Activated CD4-positive, alpha-beta T cell treated with anti-CD3 and anti-CD28 coated beads, Interleukin-2, amount 10 ng/mL, durations not matched to agents 7 days and 5 days (primary cell): ENCODE results near the gene GRIK5. TPM values are rescaled to one million over a fixed set of nuclear protein-coding genes. Genes with fewer than 3 reads are reported as not detected.

Source experiments
- CTCF ChIA-PET: fragments of 350-600 bp; sonication (Branson Sonifier 250); formaldehyde crosslinking; loops from one replicate; lab custom pipeline; 2021; ENCODE audit warnings: antibody characterized with exemption; lab: Charles Lee
- POLR2A ChIA-PET: fragments of 350-600 bp; sonication (Branson Sonifier 250); formaldehyde crosslinking; loops from one replicate; lab custom pipeline; 2021; ENCODE audit warnings: antibody characterized with exemption; lab: Charles Lee
- DNase-seq: peaks from one replicate; pipeline ENCODE4 v3.0.0-alpha.2; 2020
- H3K27ac Mint-ChIP-seq: one replicate; pipeline ENCODE4 v1.8.0; 2021; ENCODE audit warnings: mild to moderate bottlenecking, moderate library complexity, mixed read lengths
- H3K27me3 Mint-ChIP-seq: one replicate; pipeline ENCODE4 v1.8.0; 2021; ENCODE audit warnings: mixed read lengths
- H3K36me3 Mint-ChIP-seq: one replicate; pipeline ENCODE4 v1.8.0; 2021; ENCODE audit warnings: low read depth, mixed read lengths
- H3K4me1 Mint-ChIP-seq: one replicate; pipeline ENCODE4 v1.8.0; 2021; ENCODE audit warnings: mixed read lengths
- H3K4me3 Mint-ChIP-seq: one replicate; pipeline ENCODE4 v1.8.0; 2021; ENCODE audit warnings: mild to moderate bottlenecking, moderate library complexity, mixed read lengths
- H3K9me3 Mint-ChIP-seq: one replicate; pipeline ENCODE4 v1.8.0; 2021; ENCODE audit warnings: mixed read lengths
- total RNA-seq, 2 experiments: library from RNA; stranded (reverse); gene quantifications; one replicate each; pipeline ENCODE4 v1.2.3, GENCODE V29; 2021

GRIK5 gene
- total RNA-seq, 2 experiments from 2014 or later = 0.65 to 0.79 TPM

DNA sequence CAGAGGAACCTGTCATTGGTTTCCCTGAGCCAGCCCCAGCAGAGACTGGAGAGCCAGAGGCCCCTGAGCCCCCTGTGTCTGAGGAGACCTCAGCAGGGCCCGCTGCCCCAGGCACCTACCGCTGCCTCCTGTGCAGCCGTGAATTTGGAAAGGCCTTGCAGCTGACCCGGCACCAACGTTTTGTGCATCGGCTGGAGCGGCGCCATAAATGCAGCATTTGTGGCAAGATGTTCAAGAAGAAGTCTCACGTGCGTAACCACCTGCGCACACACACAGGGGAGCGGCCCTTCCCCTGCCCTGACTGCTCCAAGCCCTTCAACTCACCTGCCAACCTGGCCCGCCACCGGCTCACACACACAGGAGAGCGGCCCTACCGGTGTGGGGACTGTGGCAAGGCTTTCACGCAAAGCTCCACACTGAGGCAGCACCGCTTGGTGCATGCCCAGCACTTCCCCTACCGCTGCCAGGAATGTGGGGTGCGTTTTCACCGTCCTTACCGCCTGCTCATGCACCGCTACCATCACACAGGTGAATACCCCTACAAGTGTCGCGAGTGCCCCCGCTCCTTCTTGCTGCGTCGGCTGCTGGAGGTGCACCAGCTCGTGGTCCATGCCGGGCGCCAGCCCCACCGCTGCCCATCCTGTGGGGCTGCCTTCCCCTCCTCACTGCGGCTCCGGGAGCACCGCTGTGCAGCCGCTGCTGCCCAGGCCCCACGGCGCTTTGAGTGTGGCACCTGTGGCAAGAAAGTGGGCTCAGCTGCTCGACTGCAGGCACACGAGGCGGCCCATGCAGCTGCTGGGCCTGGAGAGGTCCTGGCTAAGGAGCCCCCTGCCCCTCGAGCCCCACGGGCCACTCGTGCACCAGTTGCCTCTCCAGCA is 10.1 kb upstream of the GRIK5 start:
- Mint-ChIP-seq H3K27me3 (no peaks in the 10 kb centered on the region), H3K4me3 (no peak overlapping the region), H3K36me3 (peaks cover 23% of the 10 kb centered on the region), H3K4me1 (peaks cover 37% of the 10 kb centered on the region), H3K27ac (no peak overlapping the region), H3K9me3 (no peaks in the 10 kb centered on the region)
- CTCF ChIA-PET = interaction anchor here (0.6 kb wide), 1 partner anchor 107 kb away, joined by 3 read pairs; no protein-coding TSS in a partner anchor
- POLR2A ChIA-PET = no interaction called here
- DNase-seq = no peak

GRCh38 chr19:42079276-42079669 is 9.3 kb upstream of the GRIK5 start:
- H3K36me3 Mint-ChIP-seq = peaks cover 23% of the 10 kb centered on the region
- DNase-seq = no peak
- H3K4me1 Mint-ChIP-seq = peaks cover 44% of the 10 kb centered on the region
- ChIA-PET POLR2A (no interaction called here), CTCF (interaction anchor here (0.6 kb wide), 1 partner anchor 108 kb away, joined by 3 read pairs; no protein-coding TSS in a partner anchor)
- no peak overlapping the region for H3K4me3 Mint-ChIP-seq
- H3K27ac Mint-ChIP-seq = no peak overlapping the region
- no peaks in the 10 kb centered on the region for H3K27me3 Mint-ChIP-seq
- no peaks in the 10 kb centered on the region for H3K9me3 Mint-ChIP-seq

DNA sequence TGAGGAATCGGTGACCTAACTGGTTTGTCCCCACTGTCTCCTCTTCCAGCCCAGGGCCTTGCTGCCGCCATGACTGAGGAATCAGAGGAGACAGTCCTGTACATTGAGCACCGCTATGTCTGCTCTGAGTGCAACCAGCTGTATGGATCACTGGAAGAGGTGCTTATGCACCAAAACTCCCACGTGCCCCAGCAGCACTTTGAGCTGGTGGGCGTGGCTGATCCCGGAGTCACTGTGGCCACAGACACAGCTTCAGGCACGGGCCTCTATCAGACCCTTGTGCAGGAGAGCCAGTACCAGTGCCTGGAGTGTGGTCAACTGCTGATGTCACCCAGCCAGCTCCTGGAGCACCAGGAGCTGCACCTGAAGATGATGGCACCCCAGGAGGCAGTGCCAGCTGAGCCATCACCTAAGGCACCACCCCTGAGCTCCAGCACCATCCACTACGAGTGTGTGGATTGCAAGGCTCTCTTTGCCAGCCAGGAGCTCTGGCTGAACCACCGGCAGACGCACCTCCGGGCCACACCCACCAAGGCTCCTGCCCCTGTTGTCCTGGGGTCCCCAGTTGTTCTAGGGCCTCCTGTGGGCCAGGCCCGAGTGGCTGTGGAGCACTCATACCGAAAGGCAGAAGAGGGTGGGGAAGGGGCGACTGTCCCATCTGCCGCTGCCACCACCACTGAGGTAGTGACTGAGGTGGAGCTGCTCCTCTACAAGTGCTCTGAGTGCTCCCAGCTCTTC is 8.7 kb upstream of the GRIK5 start:
- Mint-ChIP-seq H3K4me1 (peaks cover 44% of the 10 kb centered on the region), H3K4me3 (no peak overlapping the region), H3K9me3 (no peaks in the 10 kb centered on the region), H3K27ac (no peak overlapping the region), H3K36me3 (peaks cover 23% of the 10 kb centered on the region), H3K27me3 (no peaks in the 10 kb centered on the region)
- ChIA-PET POLR2A (no interaction called here), CTCF (no interaction called here)
- no peak for DNase-seq

GRCh38 chr19:42078058-42078457 is 8.1 kb upstream of the GRIK5 start:
- no peaks in the 10 kb centered on the region for H3K27me3 Mint-ChIP-seq
- ChIA-PET CTCF (interaction anchor here (0.7 to 1.5 kb wide), 2 partner anchors 30 to 78 kb away, joined by 3 to 4 read pairs; no protein-coding TSS in a partner anchor), POLR2A (no interaction called here)
- DNase-seq = no peak
- no peaks in the 10 kb centered on the region for H3K9me3 Mint-ChIP-seq
- peak overlapping the region; percentile 38 for H3K27ac Mint-ChIP-seq
- H3K36me3 Mint-ChIP-seq = peaks cover 23% of the 10 kb centered on the region
- peak overlapping the region; percentile 100 for H3K4me3 Mint-ChIP-seq
- peaks cover 44% of the 10 kb centered on the region for H3K4me1 Mint-ChIP-seq

GRCh38 chr19:42076380-42076944 is 6.5 kb upstream of the GRIK5 start:
- Mint-ChIP-seq H3K27me3 (no peaks in the 10 kb centered on the region), H3K9me3 (no peaks in the 10 kb centered on the region), H3K4me3 (peak overlapping the region; percentile 100), H3K36me3 (peaks cover 17% of the 10 kb centered on the region), H3K27ac (peak overlapping the region; percentile 90), H3K4me1 (peaks cover 43% of the 10 kb centered on the region)
- POLR2A ChIA-PET = interaction anchor here (0.7 kb wide), 1 partner anchor 68 kb away, joined by 3 read pairs; no protein-coding TSS in a partner anchor
- peak; percentile 53 for DNase-seq
- CTCF ChIA-PET = interaction anchor here (0.6 to 1.5 kb wide), 3 partner anchors 32 to 1410 kb away, joined by 3 to 4 read pairs (median 4); no protein-coding TSS in a partner anchor

- CTCF ChIA-PET = interaction anchor here (0.5 to 0.9 kb wide), 3 partner anchors 41 to 122 kb away, joined by 3 to 8 read pairs (median 3); no protein-coding TSS in a partner anchor
- H3K27ac Mint-ChIP-seq = peak within 1 kb of the TSS; percentile 99
- peaks cover 39% of the 10 kb centered on the region for H3K4me1 Mint-ChIP-seq
- peak within 1 kb of the TSS; percentile 100 for H3K4me3 Mint-ChIP-seq
- H3K27me3 Mint-ChIP-seq = peaks cover 2% of the 10 kb centered on the region
- no peaks in the 10 kb centered on the region for H3K9me3 Mint-ChIP-seq
- peaks cover 12% of the 10 kb centered on the region for H3K36me3 Mint-ChIP-seq
- POLR2A ChIA-PET = interaction anchor here (0.7 kb wide), 1 partner anchor 68 kb away, joined by 3 read pairs; no protein-coding TSS in a partner anchor
- DNase-seq = peak; percentile 99
Observed at GRCh38 chr19:42075616-42076379, 5.8 kb upstream of the GRIK5 start, which contains the start of gene ZNF574. Gene ZNF574 (plus strand): TSS chr19:42076166. CDS start chr19:42078607, 2,441 bp downstream.

- Mint-ChIP-seq H3K4me3 (peak overlapping the region; percentile 100), H3K36me3 (peaks cover 12% of the 10 kb centered on the region), H3K4me1 (peaks cover 39% of the 10 kb centered on the region), H3K9me3 (no peaks in the 10 kb centered on the region), H3K27me3 (peaks cover 6% of the 10 kb centered on the region), H3K27ac (peak overlapping the region; percentile 99)
- POLR2A ChIA-PET = no interaction called here
- no peak for DNase-seq
- CTCF ChIA-PET = no interaction called here
Observed at GRCh38 chr19:42075364-42075615, 5.3 kb upstream of the GRIK5 start.

DNA sequence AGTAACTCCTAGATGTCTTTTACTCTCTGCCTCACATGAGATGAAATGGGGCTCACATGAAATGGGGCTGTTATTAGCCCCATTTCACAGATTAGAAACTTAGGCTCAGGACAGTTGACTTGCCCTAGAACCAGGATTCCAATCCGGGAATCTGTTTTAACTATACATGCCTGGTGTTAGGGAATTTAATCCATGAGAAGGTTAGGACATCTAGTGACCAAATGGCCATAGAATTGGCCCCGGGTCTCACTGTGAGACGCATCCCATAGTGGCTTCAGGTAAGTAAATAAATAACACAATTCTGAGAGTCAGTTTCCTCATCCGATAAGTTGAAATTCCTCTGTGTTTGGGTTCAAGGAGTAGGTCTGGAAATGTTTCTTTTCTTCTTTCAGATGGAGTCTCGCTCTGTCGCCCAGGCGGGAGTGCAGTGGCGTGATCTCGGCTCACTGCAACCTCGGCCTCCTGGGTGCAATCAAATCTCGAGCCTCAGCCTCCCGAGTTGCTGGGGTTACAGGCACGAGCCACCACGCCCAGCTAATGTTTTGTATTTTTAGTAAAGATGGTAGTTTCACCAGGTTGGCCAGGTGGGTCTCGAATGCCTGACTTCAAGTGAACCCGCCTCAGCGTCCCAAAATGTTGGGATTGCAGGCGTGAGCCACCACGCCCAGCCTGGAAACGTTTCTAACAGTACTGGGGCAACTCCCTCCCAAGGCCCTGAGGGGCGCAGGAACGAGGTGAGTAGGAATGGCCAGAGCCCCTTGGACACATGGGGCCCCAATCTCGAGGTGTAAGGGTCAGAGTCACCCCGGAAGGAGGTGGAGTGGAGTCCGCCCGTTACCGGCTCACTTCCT is 4.7 kb upstream of the GRIK5 start:
- no peak for DNase-seq
- H3K9me3 Mint-ChIP-seq = no peaks in the 10 kb centered on the region
- CTCF ChIA-PET = no interaction called here
- peaks cover 7% of the 10 kb centered on the region for H3K27me3 Mint-ChIP-seq
- POLR2A ChIA-PET = no interaction called here
- H3K36me3 Mint-ChIP-seq = peaks cover 9% of the 10 kb centered on the region
- H3K27ac Mint-ChIP-seq = peak overlapping the region; percentile 99
- H3K4me1 Mint-ChIP-seq = peaks cover 39% of the 10 kb centered on the region
- peak overlapping the region; percentile 100 for H3K4me3 Mint-ChIP-seq

DNA sequence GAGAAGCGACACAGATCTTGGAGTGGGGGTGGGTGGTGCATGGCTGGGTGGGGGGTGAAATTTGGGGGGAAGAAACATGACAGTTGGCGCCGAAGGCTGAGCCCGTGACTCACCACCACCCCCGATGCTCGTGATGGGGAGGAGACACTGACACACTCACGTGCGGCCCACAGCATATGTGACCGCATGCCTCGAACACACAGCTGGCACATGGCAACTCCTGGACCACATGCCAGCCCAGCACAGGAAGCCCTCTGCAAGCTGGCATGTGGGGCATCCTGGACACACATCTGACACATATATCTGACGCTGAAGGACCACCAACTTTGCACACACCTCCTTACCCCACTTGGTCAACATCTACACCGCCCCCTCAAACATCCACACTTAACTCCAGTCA is 1.2 kb upstream of the GRIK5 start:
- H3K4me3 Mint-ChIP-seq = no peak overlapping the region

DNA sequence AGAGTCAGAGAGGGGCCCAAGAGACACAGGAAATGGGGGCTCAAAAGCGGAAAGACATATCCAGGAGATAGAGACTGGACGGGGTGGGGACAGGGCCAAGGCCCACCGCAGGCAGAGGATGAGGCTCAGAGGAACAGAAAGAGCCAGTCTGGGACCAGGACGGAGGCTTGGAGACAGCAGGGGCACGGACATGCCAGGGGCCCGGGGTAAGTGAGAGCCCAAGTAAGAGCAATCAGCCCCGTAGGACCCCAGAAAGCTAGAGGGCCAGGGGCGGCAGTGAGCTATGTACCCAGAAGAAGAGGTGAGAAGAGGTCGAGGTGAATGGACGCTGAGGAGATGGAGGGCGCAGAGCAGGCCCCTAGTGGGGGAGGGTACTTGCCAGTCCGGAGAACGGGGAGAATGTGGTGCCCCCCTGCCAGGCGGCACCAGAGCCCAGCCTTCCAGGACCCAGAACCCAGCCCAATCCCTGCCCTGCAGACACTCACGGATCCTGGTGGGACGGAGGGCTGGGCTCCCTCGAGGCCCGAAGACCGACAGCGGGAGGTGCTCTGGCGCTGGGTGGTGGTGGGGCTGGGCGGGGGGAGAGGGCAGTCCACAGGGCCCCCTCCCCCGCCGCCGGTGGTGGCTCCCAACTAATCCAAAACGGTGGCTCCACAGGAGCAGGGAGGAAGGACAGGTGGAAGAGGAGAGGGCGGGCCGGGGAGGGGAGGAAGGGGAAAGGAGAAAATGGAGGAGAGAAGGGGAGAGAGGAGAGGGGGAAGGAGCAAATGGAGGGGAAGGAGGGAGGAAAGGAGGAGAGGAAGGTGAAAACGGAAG is 1.0 kb downstream of the GRIK5 start:
- ChIA-PET POLR2A (no interaction called here), CTCF (no interaction called here)
- Mint-ChIP-seq H3K4me1 (peaks cover 3% of the 10 kb centered on the region), H3K4me3 (no peak overlapping the region), H3K36me3 (no peaks in the 10 kb centered on the region), H3K27me3 (peaks cover 7% of the 10 kb centered on the region), H3K9me3 (no peaks in the 10 kb centered on the region), H3K27ac (no peak overlapping the region)
- no peak for DNase-seq

More for the DNA sequence above, 1.2 kb upstream of the GRIK5 start:
- Mint-ChIP-seq H3K27me3 (peaks cover 7% of the 10 kb centered on the region), H3K36me3 (peaks cover 2% of the 10 kb centered on the region), H3K9me3 (no peaks in the 10 kb centered on the region), H3K27ac (no peak overlapping the region), H3K4me1 (peaks cover 16% of the 10 kb centered on the region)
- CTCF ChIA-PET = no interaction called here
- no peak for DNase-seq
- POLR2A ChIA-PET = no interaction called here

- no peak overlapping the region for H3K4me3 Mint-ChIP-seq
- DNase-seq = no peak
- no peaks in the 10 kb centered on the region for H3K9me3 Mint-ChIP-seq
- ChIA-PET CTCF (no interaction called here), POLR2A (no interaction called here)
- H3K27me3 Mint-ChIP-seq = peaks cover 7% of the 10 kb centered on the region
- peaks cover 3% of the 10 kb centered on the region for H3K4me1 Mint-ChIP-seq
- H3K36me3 Mint-ChIP-seq = no peaks in the 10 kb centered on the region
- H3K27ac Mint-ChIP-seq = no peak overlapping the region
Observed at GRCh38 chr19:42068361-42068755, 1.6 kb downstream of the GRIK5 start.
